Tibial nerve (tissue), 3 donors: Measurements from ENCODE around the gene ZFAND3.

Experiments
- CTCF ChIP-seq, 5 experiments: fragments of 200-600 bp in 3 of 5; fragments of 450-650 bp in 2 of 5; sonication (generic) in 3 of 5; IDR thresholded peaks; one replicate each; pipeline ENCODE4 v1.5.1; 2016 to 2019; ENCODE audit warnings: antibody characterized with exemption in 5 of 5, mild to moderate bottlenecking in 3 of 5, moderate library complexity in 2 of 5
- POLR2A ChIP-seq, 2 donors: fragments of 450-650 bp; IDR thresholded peaks; one replicate each; pipeline ENCODE4 v1.6.1; 2017; ENCODE audit warnings: antibody characterized with exemption in 2 of 2, mild to moderate bottlenecking in 2 of 2, moderate library complexity in 2 of 2

- TF ChIP-seq CTCF (IDR thresholded peaks at IDR 0.05) (no peak), POLR2A (IDR thresholded peaks at IDR 0.05) (no peak)
Measured at GRCh38 chr6:38077488-38078030, 258.0 kb downstream of the ZFAND3 start.
